BJ (cell line): ENCODE data around the gene TMEM150A. TPM values are rescaled to one million over a fixed set of nuclear protein-coding genes. Genes with fewer than 3 reads are reported as not detected.
A peak's percentile ranks its signal among the peaks of the same experiment; 100 is the strongest.
"Not testable (repeated sequence)": the region's sequence is repeated elsewhere in the genome, so short reads cannot be mapped to it uniquely, and the experiment has no call there.

Experiments used
- CTCF ChIA-PET: fragments of 350-600 bp; formaldehyde crosslinking; extraction: SDS; loops from one replicate; lab custom pipeline; 2021; ENCODE audit warnings: antibody characterized with exemption, inconsistent platforms; lab: Yijun Ruan, JAX
- POLR2A ChIA-PET: fragments of 300-600 bp; sonication (Branson Sonifier 250); formaldehyde crosslinking; extraction: SDS; loops from one replicate; lab custom pipeline; 2021; ENCODE audit warnings: antibody characterized with exemption; lab: Charles Lee
- DNase-seq: peaks from one replicate; pipeline ENCODE4 v3.0.0-alpha.2; 2011; ENCODE audit warnings: low read depth
- H3K27me3 ChIP-seq: 2 replicates; pipeline ENCODE4 v1.6.0; 2011; ENCODE audit warnings: low read length; ENCODE audit not compliant: control insufficient read depth, insufficient read depth
- H3K36me3 ChIP-seq: 2 replicates; pipeline ENCODE4 v1.5.1; 2011; ENCODE audit warnings: low read length; ENCODE audit not compliant: control insufficient read depth, insufficient read depth
- H3K4me3 ChIP-seq: 2 replicates; pipeline ENCODE4 v1.5.1; 2011; ENCODE audit warnings: low read depth, mild to moderate bottlenecking, control low read depth, low read length
- polyA plus RNA-seq: library from polyadenylated mRNA; depleted of rRNA; stranded (reverse); fragments of >200 nt; gene quantifications from 2 replicates; pipeline ENCODE4 v1.2.3, GENCODE V29; 2011
- TF ChIP-seq, protein P1 (sequence below): IDR thresholded peaks from 2 replicates; pipeline ENCODE4 v1.5.1; 2011; ENCODE audit warnings: low read depth, mild to moderate bottlenecking, control low read depth, inconsistent platforms, low read length, moderate library complexity; ENCODE audit not compliant: insufficient read depth

TMEM150A gene
- polyA plus RNA-seq, 1 experiment = 19.1 TPM

DNA sequence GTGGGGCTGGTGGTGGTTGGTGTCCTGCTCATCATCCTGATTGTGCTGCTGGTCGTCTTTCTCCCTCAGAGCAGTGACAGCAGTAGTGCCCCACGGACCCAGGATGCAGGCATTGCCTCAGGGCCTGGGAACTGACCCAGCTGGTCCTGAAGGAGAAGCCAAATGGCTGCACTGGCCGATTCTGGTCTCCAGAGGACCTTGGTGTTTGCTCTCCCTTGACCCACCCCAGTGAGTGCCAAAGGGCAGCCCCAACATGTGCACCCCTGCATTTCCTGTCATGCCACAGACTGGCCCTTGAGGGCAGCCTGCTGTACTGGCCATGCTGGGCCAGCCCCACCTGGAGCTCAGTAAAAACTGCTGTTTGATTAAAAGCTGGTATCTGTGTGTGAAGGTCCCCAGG, 9.5 kb downstream of the TMEM150A start:
- ChIA-PET CTCF (no interaction called here), POLR2A (no interaction called here)
- Histone ChIP-seq H3K27me3 (no peaks in the 10 kb centered on the region), H3K4me3 (no peak overlapping the region), H3K36me3 (peaks cover 7% of the 10 kb centered on the region)
- TF ChIP-seq, protein P1, sequence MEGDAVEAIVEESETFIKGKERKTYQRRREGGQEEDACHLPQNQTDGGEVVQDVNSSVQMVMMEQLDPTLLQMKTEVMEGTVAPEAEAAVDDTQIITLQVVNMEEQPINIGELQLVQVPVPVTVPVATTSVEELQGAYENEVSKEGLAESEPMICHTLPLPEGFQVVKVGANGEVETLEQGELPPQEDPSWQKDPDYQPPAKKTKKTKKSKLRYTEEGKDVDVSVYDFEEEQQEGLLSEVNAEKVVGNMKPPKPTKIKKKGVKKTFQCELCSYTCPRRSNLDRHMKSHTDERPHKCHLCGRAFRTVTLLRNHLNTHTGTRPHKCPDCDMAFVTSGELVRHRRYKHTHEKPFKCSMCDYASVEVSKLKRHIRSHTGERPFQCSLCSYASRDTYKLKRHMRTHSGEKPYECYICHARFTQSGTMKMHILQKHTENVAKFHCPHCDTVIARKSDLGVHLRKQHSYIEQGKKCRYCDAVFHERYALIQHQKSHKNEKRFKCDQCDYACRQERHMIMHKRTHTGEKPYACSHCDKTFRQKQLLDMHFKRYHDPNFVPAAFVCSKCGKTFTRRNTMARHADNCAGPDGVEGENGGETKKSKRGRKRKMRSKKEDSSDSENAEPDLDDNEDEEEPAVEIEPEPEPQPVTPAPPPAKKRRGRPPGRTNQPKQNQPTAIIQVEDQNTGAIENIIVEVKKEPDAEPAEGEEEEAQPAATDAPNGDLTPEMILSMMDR = no peak
- no peak for DNase-seq

DNA sequence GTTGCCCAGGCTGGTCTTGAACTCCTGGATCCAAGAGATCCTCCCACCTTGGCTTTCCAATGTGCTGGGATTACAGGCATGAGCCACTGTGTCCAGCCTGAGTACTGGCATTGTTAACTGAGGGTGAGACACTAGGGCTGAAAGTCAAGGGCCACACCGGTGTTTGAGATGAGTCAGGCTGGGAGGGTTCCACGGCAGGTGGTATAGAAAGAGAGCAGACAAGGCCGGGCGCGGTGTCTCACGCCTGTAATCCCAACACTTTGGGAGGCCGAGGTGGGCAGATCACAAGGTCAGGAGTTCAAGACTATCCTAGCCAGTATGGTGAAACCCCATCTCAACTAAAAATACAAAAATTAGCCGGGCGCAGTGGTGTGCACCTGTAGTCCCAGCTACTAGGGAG, 10.2 kb downstream of the TMEM150A start:
- CTCF ChIA-PET = interaction anchor here (0.5 to 1.6 kb wide), 2 partner anchors 136 to 600 kb away, joined by 3 read pairs; no protein-coding TSS in a partner anchor
- POLR2A ChIA-PET, H3K36me3 ChIP-seq, H3K27me3 ChIP-seq, H3K4me3 ChIP-seq, DNase-seq: not testable (repeated sequence)

DNA sequence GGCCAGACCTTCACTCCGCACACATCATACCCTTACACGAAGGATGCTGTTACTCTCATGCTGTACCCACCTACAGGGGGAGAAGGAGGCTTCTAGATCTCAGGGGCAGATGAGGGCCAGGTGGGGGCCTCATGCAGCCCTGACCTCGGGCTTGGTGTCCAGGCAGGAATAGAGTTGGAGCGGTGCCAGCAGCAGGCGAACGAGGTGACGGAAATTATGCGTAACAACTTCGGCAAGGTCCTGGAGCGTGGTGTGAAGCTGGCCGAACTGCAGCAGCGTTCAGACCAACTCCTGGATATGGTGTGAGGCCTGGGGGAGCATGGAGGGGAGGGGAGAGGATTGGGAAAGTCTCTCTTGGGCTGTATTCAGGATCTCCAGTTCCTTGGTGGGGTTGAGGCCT, 10.9 kb downstream of the TMEM150A start:
- DNase-seq = no peak
- POLR2A ChIA-PET = no interaction called here
- no peaks in the 10 kb centered on the region for H3K27me3 ChIP-seq
- no peak overlapping the region for H3K4me3 ChIP-seq
- TF ChIP-seq, protein P1 = no peak
- peaks cover 1% of the 10 kb centered on the region; the same call in 1 of the 2 replicates for H3K36me3 ChIP-seq
- CTCF ChIA-PET = interaction anchor here (0.5 to 1.6 kb wide), 5 partner anchors 13 to 599 kb away, joined by 3 to 5 read pairs (median 3); no protein-coding TSS in a partner anchor

DNA sequence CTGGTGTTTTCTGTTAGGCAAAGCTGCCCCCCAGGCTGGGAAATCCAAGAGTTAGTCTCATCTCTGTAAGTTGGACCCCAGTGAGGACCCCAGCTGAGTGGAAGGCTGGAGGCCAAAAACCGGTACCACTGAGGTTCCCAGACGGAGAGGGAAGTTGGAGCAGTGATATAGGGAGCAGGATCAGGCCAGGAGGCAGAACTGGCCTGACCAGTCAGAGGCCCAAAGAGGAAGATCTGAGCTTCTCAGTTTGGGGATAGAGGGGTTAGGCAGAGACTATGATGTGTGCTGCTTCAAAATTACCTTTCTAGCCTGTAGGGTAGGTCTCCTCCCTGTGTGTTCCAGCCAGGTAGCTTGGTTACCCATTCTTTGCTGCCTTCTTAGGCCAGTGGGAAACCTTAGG, 11.5 kb downstream of the TMEM150A start:
- Histone ChIP-seq H3K36me3 (peaks cover 1% of the 10 kb centered on the region; the same call in 1 of the 2 replicates), H3K4me3 (no peak overlapping the region), H3K27me3 (no peaks in the 10 kb centered on the region)
- DNase-seq = no peak
- ChIA-PET CTCF (interaction anchor here (0.7 to 1.6 kb wide), 7 partner anchors 10 to 170 kb away, joined by 3 to 6 read pairs (median 3); no protein-coding TSS in a partner anchor), POLR2A (no interaction called here)
- TF ChIP-seq, protein P1 = no peak

DNA sequence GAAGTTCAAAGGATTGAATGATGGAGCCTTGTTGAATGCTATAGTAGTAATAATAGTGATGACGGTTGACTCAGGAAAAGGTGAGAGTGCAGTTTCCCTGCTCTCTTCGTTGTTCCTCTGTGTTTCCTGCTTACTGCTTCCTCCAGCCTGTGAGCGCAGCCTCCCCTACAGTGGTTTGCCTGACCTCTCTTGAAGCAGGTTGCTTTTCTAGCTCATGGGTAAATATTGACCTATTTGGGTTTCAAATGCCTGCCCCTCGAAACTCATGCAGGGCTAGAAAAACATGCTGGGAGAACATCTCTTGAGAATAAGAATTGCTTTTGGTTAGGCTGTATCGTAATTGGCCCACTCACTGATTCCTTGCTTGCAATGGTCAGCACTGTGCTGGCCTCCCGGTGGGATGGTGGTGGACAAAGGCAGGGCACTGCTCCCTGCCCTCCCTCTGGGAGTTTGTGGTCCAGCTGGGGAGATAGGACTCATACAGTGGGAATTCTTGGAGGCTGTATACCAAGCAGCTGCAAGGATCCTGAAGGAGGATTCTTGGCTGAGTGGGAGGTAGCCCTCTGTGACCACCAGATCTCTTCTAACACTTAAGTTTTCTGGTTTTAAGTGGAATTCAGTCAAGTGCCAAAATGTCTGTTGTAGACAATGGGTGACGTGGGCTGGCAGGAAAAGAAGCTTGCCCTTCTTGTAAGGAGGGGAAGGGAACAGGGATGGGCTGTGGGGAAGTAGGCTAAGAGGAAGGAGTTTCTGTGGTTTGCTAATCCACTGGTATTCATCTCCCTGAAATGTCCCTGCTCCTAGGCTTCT, 12.3 kb downstream of the TMEM150A start:
- ChIA-PET CTCF (interaction anchor here (1.0 to 1.3 kb wide), 3 partner anchors 11 to 47 kb away, joined by 3 to 6 read pairs (median 5); no protein-coding TSS in a partner anchor), POLR2A (no interaction called here)
- Histone ChIP-seq H3K4me3 (no peak overlapping the region), H3K27me3 (no peaks in the 10 kb centered on the region), H3K36me3 (peaks cover 1% of the 10 kb centered on the region; the same call in 1 of the 2 replicates)
- TF ChIP-seq, protein P1 = no peak
- DNase-seq = peak; percentile 82
